WTC11 (cell line): ENCODE results near the gene NRG3. TPM values are rescaled to one million over a fixed set of nuclear protein-coding genes. Genes with fewer than 3 reads are reported as not detected.

Source experiments
- ATAC-seq: fragments of 200-7000 bp; cut with Tn5 transposase; 2 replicates; pipeline ENCODE4 v1.10.0; 2021; ENCODE audit warnings: mild to moderate bottlenecking, moderate library complexity
- CTCF ChIA-PET: fragments of 300-600 bp; sonication (Branson Sonifier 250); formaldehyde crosslinking; loops from one replicate; lab custom pipeline; 2021; ENCODE audit warnings: antibody characterized with exemption; lab: Charles Lee
- POLR2A ChIA-PET: fragments of 350-600 bp; sonication (Branson Sonifier 250); formaldehyde crosslinking; loops from one replicate; lab custom pipeline; 2021; ENCODE audit warnings: antibody characterized with exemption; lab: Charles Lee
- DNase-seq: peaks from one replicate; pipeline ENCODE4 v3.0.0; 2021; ENCODE audit warnings: low spot score
- H3K27ac Mint-ChIP-seq: 2 replicates; pipeline ENCODE4 v1.8.0; 2021; ENCODE audit warnings: mixed read lengths
- H3K27me3 Mint-ChIP-seq: 2 replicates; pipeline ENCODE4 v1.8.0; 2021; ENCODE audit warnings: low read depth, mild to moderate bottlenecking, moderate library complexity, mixed read lengths
- H3K36me3 Mint-ChIP-seq: 2 replicates; pipeline ENCODE4 v1.8.0; 2021; ENCODE audit warnings: mixed read lengths
- H3K4me1 Mint-ChIP-seq: 2 replicates; pipeline ENCODE4 v1.8.0; 2022; ENCODE audit warnings: mixed read lengths
- H3K4me3 Mint-ChIP-seq: 2 replicates; pipeline ENCODE4 v1.8.0; 2021; ENCODE audit warnings: mild to moderate bottlenecking, moderate library complexity, mixed read lengths
- H3K9me3 Mint-ChIP-seq: 2 replicates; pipeline ENCODE4 v1.8.0; 2021; ENCODE audit warnings: mixed read lengths
- AR ChIP-seq: fragments of 250-450 bp; sonication (Bioruptor Pico); IDR thresholded peaks from 2 replicates; pipeline ENCODE4 v1.9.0; 2021; ENCODE audit warnings: mild to moderate bottlenecking
- E2F5 ChIP-seq: sonication (generic); formaldehyde crosslinking; IDR thresholded peaks from 2 replicates; pipeline ENCODE4 v1.8.1; 2022; ENCODE audit warnings: mild to moderate bottlenecking, moderate library complexity, missing genetic modification reagents
- IRF2 ChIP-seq: sonication (generic); formaldehyde crosslinking; IDR thresholded peaks from 2 replicates; pipeline ENCODE4 v1.8.0; 2022; ENCODE audit warnings: low read depth, missing genetic modification reagents, borderline replicate concordance
- KAT7 ChIP-seq: sonication (generic); formaldehyde crosslinking; IDR thresholded peaks from 2 replicates; pipeline ENCODE4 v1.8.1; 2023; ENCODE audit warnings: missing genetic modification reagents, mild to moderate bottlenecking, borderline replicate concordance
- NR2C2 ChIP-seq: sonication (generic); formaldehyde crosslinking; IDR thresholded peaks from 2 replicates; pipeline ENCODE4 v1.8.0; 2022; ENCODE audit warnings: mild to moderate bottlenecking, missing genetic modification reagents
- NR3C1 ChIP-seq: sonication (generic); formaldehyde crosslinking; conservative IDR thresholded peaks from 2 replicates; pipeline ENCODE4 v1.8.1; 2023; ENCODE audit warnings: low read depth, mild to moderate bottlenecking, missing genetic modification reagents
- SMAD3 ChIP-seq: sonication (generic); formaldehyde crosslinking; IDR thresholded peaks from 2 replicates; pipeline ENCODE4 v1.8.0; 2022; ENCODE audit warnings: missing genetic modification reagents, mild to moderate bottlenecking, borderline replicate concordance
- ZNF121 ChIP-seq: sonication (generic); formaldehyde crosslinking; IDR thresholded peaks from 2 replicates; pipeline ENCODE4 v1.8.0; 2023; ENCODE audit warnings: missing genetic modification reagents
- ZNF232 ChIP-seq: sonication (generic); formaldehyde crosslinking; IDR thresholded peaks from 2 replicates; pipeline ENCODE4 v1.8.0; 2022; ENCODE audit warnings: mild to moderate bottlenecking, missing genetic modification reagents
- ZNF512 ChIP-seq: sonication (generic); formaldehyde crosslinking; IDR thresholded peaks from 2 replicates; pipeline ENCODE4 v1.8.1; 2022; ENCODE audit warnings: missing genetic modification reagents, borderline replicate concordance
- ZSCAN18 ChIP-seq: fragments of 250-450 bp; sonication (Bioruptor Pico); IDR thresholded peaks from 2 replicates; pipeline ENCODE4 v2.1.2; 2022; ENCODE audit warnings: mild to moderate bottlenecking, moderate library complexity
- total RNA-seq: library from RNA; stranded (reverse); gene quantifications from 3 replicates; pipeline ENCODE4 v1.2.3, GENCODE V29; 2021
- TF ChIP-seq, protein P1 (sequence below): sonication (generic); formaldehyde crosslinking; IDR thresholded peaks from 2 replicates; pipeline ENCODE4 v1.8.1; 2023; ENCODE audit warnings: mild to moderate bottlenecking, missing genetic modification reagents, moderate library complexity
- TF ChIP-seq, protein P2 (sequence below): sonication (generic); formaldehyde crosslinking; IDR thresholded peaks from 2 replicates; pipeline ENCODE4 v1.8.0; 2022; ENCODE audit warnings: mild to moderate bottlenecking, missing genetic modification reagents
- TF ChIP-seq, protein P3 (sequence below): sonication (generic); formaldehyde crosslinking; IDR thresholded peaks from 2 replicates; pipeline ENCODE4 v1.8.1; 2022; ENCODE audit warnings: low read depth, mild to moderate bottlenecking, moderate library complexity, missing genetic modification reagents, borderline replicate concordance
- TF ChIP-seq, protein P4 (sequence below): sonication (generic); formaldehyde crosslinking; conservative IDR thresholded peaks from 2 replicates; pipeline ENCODE4 v1.8.1; 2022; ENCODE audit warnings: mild to moderate bottlenecking, missing genetic modification reagents

NRG3 gene
- total RNA-seq, 1 experiment from 2014 or later, result 7.0 TPM

- Mint-ChIP-seq H3K4me1 (peaks cover 13% of the 10 kb centered on the region), H3K27me3 (no peaks in the 10 kb centered on the region), H3K4me3 (no peak overlapping the region), H3K9me3 (peaks cover 3% of the 10 kb centered on the region; the same call in 1 of the 2 replicates), H3K27ac (no peak overlapping the region), H3K36me3 (no peaks in the 10 kb centered on the region)
- TF ChIP-seq ZNF121 (CRISPR knock-in tag), result no peak
- no peak for TF ChIP-seq KAT7 (CRISPR knock-in tag)
- no peak for TF ChIP-seq ZNF232 (CRISPR knock-in tag)
- TF ChIP-seq E2F5 (CRISPR knock-in tag), result no peak
- TF ChIP-seq, protein P1, sequence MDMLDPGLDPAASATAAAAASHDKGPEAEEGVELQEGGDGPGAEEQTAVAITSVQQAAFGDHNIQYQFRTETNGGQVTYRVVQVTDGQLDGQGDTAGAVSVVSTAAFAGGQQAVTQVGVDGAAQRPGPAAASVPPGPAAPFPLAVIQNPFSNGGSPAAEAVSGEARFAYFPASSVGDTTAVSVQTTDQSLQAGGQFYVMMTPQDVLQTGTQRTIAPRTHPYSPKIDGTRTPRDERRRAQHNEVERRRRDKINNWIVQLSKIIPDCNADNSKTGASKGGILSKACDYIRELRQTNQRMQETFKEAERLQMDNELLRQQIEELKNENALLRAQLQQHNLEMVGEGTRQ, result no peak
- TF ChIP-seq, protein P2, sequence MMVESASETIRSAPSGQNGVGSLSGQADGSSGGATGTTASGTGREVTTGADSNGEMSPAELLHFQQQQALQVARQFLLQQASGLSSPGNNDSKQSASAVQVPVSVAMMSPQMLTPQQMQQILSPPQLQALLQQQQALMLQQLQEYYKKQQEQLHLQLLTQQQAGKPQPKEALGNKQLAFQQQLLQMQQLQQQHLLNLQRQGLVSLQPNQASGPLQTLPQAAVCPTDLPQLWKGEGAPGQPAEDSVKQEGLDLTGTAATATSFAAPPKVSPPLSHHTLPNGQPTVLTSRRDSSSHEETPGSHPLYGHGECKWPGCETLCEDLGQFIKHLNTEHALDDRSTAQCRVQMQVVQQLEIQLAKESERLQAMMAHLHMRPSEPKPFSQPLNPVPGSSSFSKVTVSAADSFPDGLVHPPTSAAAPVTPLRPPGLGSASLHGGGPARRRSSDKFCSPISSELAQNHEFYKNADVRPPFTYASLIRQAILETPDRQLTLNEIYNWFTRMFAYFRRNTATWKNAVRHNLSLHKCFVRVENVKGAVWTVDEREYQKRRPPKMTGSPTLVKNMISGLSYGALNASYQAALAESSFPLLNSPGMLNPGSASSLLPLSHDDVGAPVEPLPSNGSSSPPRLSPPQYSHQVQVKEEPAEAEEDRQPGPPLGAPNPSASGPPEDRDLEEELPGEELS (CRISPR knock-in tag), result no peak
- TF ChIP-seq NR2C2 (CRISPR knock-in tag), result no peak
- no peak for TF ChIP-seq AR (CRISPR knock-in tag)
- no peak for TF ChIP-seq ZSCAN18
- no peak for TF ChIP-seq NR3C1 (CRISPR knock-in tag)
- TF ChIP-seq, protein P3, sequence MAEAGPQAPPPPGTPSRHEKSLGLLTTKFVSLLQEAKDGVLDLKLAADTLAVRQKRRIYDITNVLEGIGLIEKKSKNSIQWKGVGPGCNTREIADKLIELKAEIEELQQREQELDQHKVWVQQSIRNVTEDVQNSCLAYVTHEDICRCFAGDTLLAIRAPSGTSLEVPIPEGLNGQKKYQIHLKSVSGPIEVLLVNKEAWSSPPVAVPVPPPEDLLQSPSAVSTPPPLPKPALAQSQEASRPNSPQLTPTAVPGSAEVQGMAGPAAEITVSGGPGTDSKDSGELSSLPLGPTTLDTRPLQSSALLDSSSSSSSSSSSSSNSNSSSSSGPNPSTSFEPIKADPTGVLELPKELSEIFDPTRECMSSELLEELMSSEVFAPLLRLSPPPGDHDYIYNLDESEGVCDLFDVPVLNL (CRISPR knock-in tag), result no peak
- no peak for TF ChIP-seq IRF2 (CRISPR knock-in tag)
- no peak for TF ChIP-seq SMAD3 (CRISPR knock-in tag)
- TF ChIP-seq, protein P4, sequence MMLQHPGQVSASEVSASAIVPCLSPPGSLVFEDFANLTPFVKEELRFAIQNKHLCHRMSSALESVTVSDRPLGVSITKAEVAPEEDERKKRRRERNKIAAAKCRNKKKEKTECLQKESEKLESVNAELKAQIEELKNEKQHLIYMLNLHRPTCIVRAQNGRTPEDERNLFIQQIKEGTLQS, result no peak
- TF ChIP-seq ZNF512, result no peak
- POLR2A ChIA-PET, result no interaction called here
- ATAC-seq, result no peak
- CTCF ChIA-PET, result no interaction called here
- DNase-seq, result no peak
These were observed 536.4 kb downstream of the NRG3 start for GRCh38 chr10:82411416-82411815.
